Upper lobe of right lung (tissue), 1 donor: Measurements from ENCODE around the gene EYA2. TPM values are rescaled to one million over a fixed set of nuclear protein-coding genes. Genes with fewer than 3 reads are reported as not detected.
A peak's percentile ranks its signal among the peaks of the same experiment; 100 is the strongest.

ENCODE experiments used
- ATAC-seq: fragments of 200-7000 bp; cut with Tn5 transposase; one replicate; pipeline ENCODE4 v1.9.1; 2020; ENCODE audit warnings: mild to moderate bottlenecking, moderate library complexity
- DNase-seq: peaks from one replicate; pipeline ENCODE4 v3.0.0-alpha.2; 2020
- H3K27ac ChIP-seq: fragments of 200-600 bp; one replicate; pipeline ENCODE4 v1.8.0; 2022
- H3K27me3 ChIP-seq: fragments of 200-600 bp; one replicate; pipeline ENCODE4 v1.8.0; 2022; ENCODE audit warnings: mild to moderate bottlenecking
- H3K36me3 ChIP-seq: fragments of 200-600 bp; one replicate; pipeline ENCODE4 v1.8.0; 2022
- H3K4me1 ChIP-seq: fragments of 200-600 bp; one replicate; pipeline ENCODE4 v1.8.0; 2022
- H3K4me3 ChIP-seq: fragments of 200-600 bp; one replicate; pipeline ENCODE4 v1.8.0; 2022; ENCODE audit warnings: mild to moderate bottlenecking
- H3K9me3 ChIP-seq: fragments of 200-600 bp; one replicate; pipeline ENCODE4 v1.8.0; 2022
- intact Hi-C: fragments of 100-400 bp; cut with DNase I; formaldehyde crosslinking; loops from one replicate; pipeline ENCODE4 v1.11.0; 2022
- long read RNA-seq: library from polyadenylated mRNA; unstranded; transcript quantifications from one replicate; pipeline ENCODE4 v2.0.0, GENCODE V29; 2021
- total RNA-seq: library from RNA; stranded (reverse); fragmentation: NEBNext Ultra II Directional; extraction: Animal tissue kit (Norgen Biotek cat#: 25700); gene quantifications from one replicate; pipeline ENCODE4 v1.2.1, GENCODE V29; 2021
- TF ChIP-seq, protein P1 (sequence below): fragments of 200-600 bp; IDR thresholded peaks from one replicate; pipeline ENCODE4 v1.8.0; 2022; ENCODE audit warnings: antibody characterized with exemption
- donor health status: DM: no; HTN: yes; CAD: no; lungs with severe emphysema.

Gene EYA2, protein sequence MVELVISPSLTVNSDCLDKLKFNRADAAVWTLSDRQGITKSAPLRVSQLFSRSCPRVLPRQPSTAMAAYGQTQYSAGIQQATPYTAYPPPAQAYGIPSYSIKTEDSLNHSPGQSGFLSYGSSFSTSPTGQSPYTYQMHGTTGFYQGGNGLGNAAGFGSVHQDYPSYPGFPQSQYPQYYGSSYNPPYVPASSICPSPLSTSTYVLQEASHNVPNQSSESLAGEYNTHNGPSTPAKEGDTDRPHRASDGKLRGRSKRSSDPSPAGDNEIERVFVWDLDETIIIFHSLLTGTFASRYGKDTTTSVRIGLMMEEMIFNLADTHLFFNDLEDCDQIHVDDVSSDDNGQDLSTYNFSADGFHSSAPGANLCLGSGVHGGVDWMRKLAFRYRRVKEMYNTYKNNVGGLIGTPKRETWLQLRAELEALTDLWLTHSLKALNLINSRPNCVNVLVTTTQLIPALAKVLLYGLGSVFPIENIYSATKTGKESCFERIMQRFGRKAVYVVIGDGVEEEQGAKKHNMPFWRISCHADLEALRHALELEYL
- 1.8 TPM for total RNA-seq
- long read RNA-seq, partial matches to known transcripts = 0 of 2 reads
- long read RNA-seq, other reads (novel, unspliced or antisense) = 1 of 2 reads

GRCh38 chr20:46894579-46894958 is at the start of gene EYA2:
Gene EYA2, plus strand, starts transcription at chr20:46894843. Its CDS starts 95,168 bp downstream, at chr20:46990011.
- no peaks in the 10 kb centered on the region for H3K9me3 ChIP-seq
- H3K4me3 ChIP-seq = peak within 1 kb of the TSS; percentile 26
- intact Hi-C loops = no loop called here
- TF ChIP-seq, protein P1, sequence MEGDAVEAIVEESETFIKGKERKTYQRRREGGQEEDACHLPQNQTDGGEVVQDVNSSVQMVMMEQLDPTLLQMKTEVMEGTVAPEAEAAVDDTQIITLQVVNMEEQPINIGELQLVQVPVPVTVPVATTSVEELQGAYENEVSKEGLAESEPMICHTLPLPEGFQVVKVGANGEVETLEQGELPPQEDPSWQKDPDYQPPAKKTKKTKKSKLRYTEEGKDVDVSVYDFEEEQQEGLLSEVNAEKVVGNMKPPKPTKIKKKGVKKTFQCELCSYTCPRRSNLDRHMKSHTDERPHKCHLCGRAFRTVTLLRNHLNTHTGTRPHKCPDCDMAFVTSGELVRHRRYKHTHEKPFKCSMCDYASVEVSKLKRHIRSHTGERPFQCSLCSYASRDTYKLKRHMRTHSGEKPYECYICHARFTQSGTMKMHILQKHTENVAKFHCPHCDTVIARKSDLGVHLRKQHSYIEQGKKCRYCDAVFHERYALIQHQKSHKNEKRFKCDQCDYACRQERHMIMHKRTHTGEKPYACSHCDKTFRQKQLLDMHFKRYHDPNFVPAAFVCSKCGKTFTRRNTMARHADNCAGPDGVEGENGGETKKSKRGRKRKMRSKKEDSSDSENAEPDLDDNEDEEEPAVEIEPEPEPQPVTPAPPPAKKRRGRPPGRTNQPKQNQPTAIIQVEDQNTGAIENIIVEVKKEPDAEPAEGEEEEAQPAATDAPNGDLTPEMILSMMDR = no peak
- ATAC-seq = peak; percentile 42
- DNase-seq = no peak
- H3K4me1 ChIP-seq = no peaks in the 10 kb centered on the region
- H3K27ac ChIP-seq = no peak within 1 kb of the TSS
- peaks cover 58% of the 10 kb centered on the region for H3K27me3 ChIP-seq
- no peaks in the 10 kb centered on the region for H3K36me3 ChIP-seq

GRCh38 chr20:46844965-46845364 is 49.7 kb upstream of the EYA2 start:
- no peaks in the 10 kb centered on the region for H3K4me1 ChIP-seq
- intact Hi-C loops = no loop called here
- H3K27ac ChIP-seq = no peak overlapping the region
- H3K9me3 ChIP-seq = no peaks in the 10 kb centered on the region
- no peak overlapping the region for H3K4me3 ChIP-seq
- DNase-seq (no peak), ATAC-seq (no peak)
- TF ChIP-seq, protein P1 = no peak
- peaks cover 4% of the 10 kb centered on the region for H3K27me3 ChIP-seq
- no peaks in the 10 kb centered on the region for H3K36me3 ChIP-seq

DNA sequence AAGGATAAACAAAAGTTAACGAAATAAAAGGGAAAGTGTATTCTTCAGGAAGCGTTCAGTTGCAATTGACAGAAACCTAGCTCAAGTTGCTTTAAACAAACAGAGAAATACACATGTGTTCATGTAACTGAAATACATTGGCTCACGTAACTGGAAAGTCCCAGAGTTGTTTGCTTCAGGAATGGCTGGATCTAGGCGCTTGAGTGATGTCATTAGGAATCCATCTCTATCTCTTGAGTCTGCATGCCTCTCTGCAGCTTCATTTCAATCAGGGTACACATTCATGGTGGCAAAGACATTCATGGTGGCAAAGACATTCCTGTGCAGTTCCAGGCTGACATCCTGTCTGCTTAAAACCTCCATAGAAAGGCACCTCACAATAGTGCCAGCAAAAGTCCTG is 45.4 kb upstream of the EYA2 start:
- Histone ChIP-seq H3K4me3 (no peak overlapping the region), H3K4me1 (no peaks in the 10 kb centered on the region), H3K36me3 (no peaks in the 10 kb centered on the region), H3K27me3 (peaks cover 7% of the 10 kb centered on the region), H3K27ac (no peak overlapping the region), H3K9me3 (no peaks in the 10 kb centered on the region)
- intact Hi-C loops = no loop called here
- TF ChIP-seq, protein P1 = no peak
- ATAC-seq = no peak
- no peak for DNase-seq

- TF ChIP-seq, protein P1 = no peak
- intact Hi-C loops = no loop called here
- H3K27me3 ChIP-seq = peaks cover 7% of the 10 kb centered on the region
- DNase-seq = no peak
- no peak for ATAC-seq
- no peaks in the 10 kb centered on the region for H3K9me3 ChIP-seq
- H3K4me1 ChIP-seq = no peaks in the 10 kb centered on the region
- H3K36me3 ChIP-seq = no peaks in the 10 kb centered on the region
- no peak overlapping the region for H3K4me3 ChIP-seq
- no peak overlapping the region for H3K27ac ChIP-seq
Observed at GRCh38 chr20:46849751-46850150, 44.9 kb upstream of the EYA2 start.

DNA sequence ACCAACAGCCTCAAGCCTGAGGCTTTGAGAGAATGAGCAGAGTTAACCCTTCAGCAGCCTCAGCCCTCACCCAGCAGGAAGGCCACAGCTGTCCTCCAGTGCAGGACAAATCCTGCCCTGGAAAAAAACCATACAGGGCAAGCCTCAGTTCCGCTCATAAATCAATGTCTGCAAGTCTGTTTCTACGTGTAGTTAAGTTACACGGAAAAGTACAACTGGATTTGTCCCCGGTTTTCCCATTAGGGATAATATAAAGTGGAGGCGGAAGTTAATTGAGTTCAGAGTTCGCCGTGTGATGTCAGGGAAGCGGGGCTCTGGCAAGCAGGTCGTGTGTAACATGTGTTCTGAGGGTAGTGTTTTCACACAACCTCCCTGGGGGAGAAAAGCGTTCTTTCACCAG is 44.2 kb upstream of the EYA2 start:
- Histone ChIP-seq H3K27me3 (peaks cover 7% of the 10 kb centered on the region), H3K36me3 (no peaks in the 10 kb centered on the region), H3K4me1 (no peaks in the 10 kb centered on the region), H3K9me3 (no peaks in the 10 kb centered on the region), H3K27ac (no peak overlapping the region), H3K4me3 (no peak overlapping the region)
- intact Hi-C loops = no loop called here
- TF ChIP-seq, protein P1 = no peak
- DNase-seq (no peak), ATAC-seq (no peak)
